ENCODE data around the gene LYSMD3. TPM values are rescaled to one million over a fixed set of nuclear protein-coding genes. Genes with fewer than 3 reads are reported as not detected.

Gene LYSMD3
- total and polyA plus RNA-seq, 9 of the 15 experiments (the other 6 are each of a cell fraction or from before 2014, with no cell fraction given): 9.5 to 42.3 (median 20.7) TPM

- Histone ChIP-seq H3K27ac (ENCODE audit: extremely low read depth, low read depth, low read length) (no peak overlapping the region), H3K4me3 (no peak overlapping the region), H3K79me2 (ENCODE audit: control insufficient read depth, insufficient read depth, low read length) (no peaks in the 10 kb centered on the region), H3K27me3 (ENCODE audit: control insufficient read depth in 2 of 2, insufficient read depth in 2 of 2, low read length in 2 of 2) (no peaks in the 10 kb centered on the region), H3K36me3 (ENCODE audit: control insufficient read depth, insufficient read depth, low read length) (no peaks in the 10 kb centered on the region), H3K9me1 (ENCODE audit: control insufficient read depth, insufficient read depth, low read length) (no peaks in the 10 kb centered on the region), H4K20me1 (replicated peaks; ENCODE audit: control insufficient read depth, insufficient read depth, low read length) (no peaks in the 10 kb centered on the region), H3K9ac (ENCODE audit: insufficient read depth in 1 of 2, low read depth in 2 of 2, low read length in 2 of 2) (no peak overlapping the region), H3K4me2 (ENCODE audit: insufficient read depth, low read length) (no peak overlapping the region), H3K4me1 (replicated peaks in 1 of 2; ENCODE audit: control insufficient read depth in 2 of 2, insufficient read depth in 2 of 2, low read length in 2 of 2) (peaks cover 0 to 3% of the 10 kb centered on the region in 2 experiments; a peak in 1 of 5 replicates), H3K9me3 (replicated peaks; ENCODE audit: control insufficient read depth, insufficient read depth, low read depth, low read length) (no peaks in the 10 kb centered on the region), H2AFZ (ENCODE audit: low read depth, low read length) (no peak overlapping the region)
- POLR2A ChIA-PET: no interaction called here
- DNase-seq (ENCODE audit: extremely low read depth in 1 of 4, low spot score in 3 of 4) (no peak), ATAC-seq (no peak), FAIRE-seq (no peak)
- in situ Hi-C loops (cut with MboI) (no loop called here), intact Hi-C loops (cut with micrococcal nuclease) (no loop called here)
- WGBS (ENCODE audit: insufficient coverage, low coverage, missing lambda C conversion rate): 34% methylated on average over 4 of the region's 4 CpGs
- CTCF ChIA-PET (ENCODE audit: low intra/inter-chr PET ratio): no interaction called here
- no TSS peak for BruUV-seq (replicated peaks)
- TF ChIP-seq TRIM28 (IDR thresholded peaks at IDR 0.05) (no peak), CEBPG (CRISPR knock-in tag; IDR thresholded peaks at IDR 0.05) (no peak), CEBPG (tag; conservative IDR thresholded peaks at IDR 0.05 in 1 of 2, IDR thresholded peaks at IDR 0.05 in 1 of 2) (no peak), CCNT2 (IDR thresholded peaks at IDR 0.05; ENCODE audit: borderline replicate concordance, extremely low read depth, insufficient read length, low read depth, low read length) (no peak), ZNF57 (CRISPR knock-in tag; IDR thresholded peaks at IDR 0.05) (no peak), CSDE1 (IDR thresholded peaks at IDR 0.05) (no peak), FOXA3 (CRISPR knock-in tag; conservative IDR thresholded peaks at IDR 0.05 in 1 of 2, IDR thresholded peaks at IDR 0.05 in 1 of 2) (no peak), ZZZ3 (IDR thresholded peaks at IDR 0.05) (no peak), ELK1 (CRISPR knock-in tag; IDR thresholded peaks at IDR 0.05) (no peak), SP2 (IDR thresholded peaks at IDR 0.05; ENCODE audit: extremely low read depth, low read depth, low read length, poor library complexity, severe bottlenecking) (no peak), ZNF133 (CRISPR knock-in tag; IDR thresholded peaks at IDR 0.05) (no peak), HSF4 (CRISPR knock-in tag; IDR thresholded peaks at IDR 0.05; ENCODE audit: borderline replicate concordance) (no peak), NR0B1 (IDR thresholded peaks at IDR 0.05; ENCODE audit: partially characterized antibody) (no peak), SMARCE1 (IDR thresholded peaks at IDR 0.05) (no peak), TRIM25 (IDR thresholded peaks at IDR 0.05; ENCODE audit: borderline replicate concordance) (no peak), ZNF175 (CRISPR knock-in tag; IDR thresholded peaks at IDR 0.05; ENCODE audit: low read depth) (no peak)
Observed at GRCh38 chr5:90542827-90543519, 13.6 kb upstream of the LYSMD3 start.

Measured in K562 (cell line).